ENCODE data around the gene EDEM3. TPM values are rescaled to one million over a fixed set of nuclear protein-coding genes. Genes with fewer than 3 reads are reported as not detected.

Gene EDEM3
- total and polyA plus RNA-seq, 2 donors (not counting 1 experiment from before 2014, with no cell fraction given) = 4.3 to 20.9 TPM

DNA sequence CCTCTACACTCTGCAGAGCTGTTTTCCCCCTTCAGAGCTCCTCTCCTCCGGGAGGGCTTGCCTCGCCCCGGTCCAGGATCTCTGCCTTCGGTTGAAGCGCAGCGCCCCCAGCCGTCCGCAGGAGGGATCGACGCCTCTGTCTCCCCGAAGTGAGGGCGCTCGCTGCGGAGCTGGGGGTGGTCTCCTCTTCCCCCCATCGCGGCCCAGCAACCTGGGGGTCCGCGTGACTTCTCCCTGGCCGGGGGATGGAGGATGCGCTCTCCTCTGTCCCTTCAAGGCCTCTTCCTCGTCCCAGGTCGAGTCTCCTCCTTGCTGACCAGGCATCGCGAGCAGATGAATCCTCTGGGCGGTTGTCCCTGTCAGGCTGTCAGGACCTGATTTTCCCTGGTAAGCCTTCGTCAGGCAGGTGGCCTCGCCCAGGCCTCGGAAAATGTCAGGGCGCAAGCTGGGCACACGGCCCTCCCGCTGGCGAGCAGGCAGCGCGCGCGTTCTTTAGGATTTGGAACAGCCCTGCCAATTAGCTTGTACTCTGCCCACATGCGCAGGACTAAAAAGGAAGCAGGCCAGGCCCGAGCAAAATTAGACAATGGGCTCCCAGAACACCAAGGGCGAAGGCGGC is 90.5 kb downstream of the EDEM3 start:
- Mint-ChIP-seq H3K9me3 (ENCODE audit: insufficient read depth) (no peaks in the 10 kb centered on the region), H3K4me1 (peaks cover 3% of the 10 kb centered on the region), H3K4me3 (no peak overlapping the region), H3K27ac (no peak overlapping the region), H3K27me3 (peaks cover 19% of the 10 kb centered on the region)
- TF ChIP-seq EZH2 (IDR thresholded peaks at IDR 0.05; ENCODE audit: borderline replicate concordance, insufficient read depth, low read depth, low read length, poor library complexity, severe bottlenecking) = no peak
- TF ChIP-seq, protein P1, sequence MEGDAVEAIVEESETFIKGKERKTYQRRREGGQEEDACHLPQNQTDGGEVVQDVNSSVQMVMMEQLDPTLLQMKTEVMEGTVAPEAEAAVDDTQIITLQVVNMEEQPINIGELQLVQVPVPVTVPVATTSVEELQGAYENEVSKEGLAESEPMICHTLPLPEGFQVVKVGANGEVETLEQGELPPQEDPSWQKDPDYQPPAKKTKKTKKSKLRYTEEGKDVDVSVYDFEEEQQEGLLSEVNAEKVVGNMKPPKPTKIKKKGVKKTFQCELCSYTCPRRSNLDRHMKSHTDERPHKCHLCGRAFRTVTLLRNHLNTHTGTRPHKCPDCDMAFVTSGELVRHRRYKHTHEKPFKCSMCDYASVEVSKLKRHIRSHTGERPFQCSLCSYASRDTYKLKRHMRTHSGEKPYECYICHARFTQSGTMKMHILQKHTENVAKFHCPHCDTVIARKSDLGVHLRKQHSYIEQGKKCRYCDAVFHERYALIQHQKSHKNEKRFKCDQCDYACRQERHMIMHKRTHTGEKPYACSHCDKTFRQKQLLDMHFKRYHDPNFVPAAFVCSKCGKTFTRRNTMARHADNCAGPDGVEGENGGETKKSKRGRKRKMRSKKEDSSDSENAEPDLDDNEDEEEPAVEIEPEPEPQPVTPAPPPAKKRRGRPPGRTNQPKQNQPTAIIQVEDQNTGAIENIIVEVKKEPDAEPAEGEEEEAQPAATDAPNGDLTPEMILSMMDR (IDR thresholded peaks at IDR 0.05) = peak; percentile 54
- Histone ChIP-seq H4K20me1 (ENCODE audit: control insufficient read depth, insufficient read depth, low read length, poor library complexity, severe bottlenecking) (no peaks in the 10 kb centered on the region), H3K9ac (ENCODE audit: low read length) (no peak overlapping the region), H3K27ac (ENCODE audit: low read length in 2 of 2) (no peak overlapping the region), H3K4me1 (ENCODE audit: control insufficient read depth in 2 of 2, insufficient read depth in 2 of 2, low read length in 2 of 2) (peaks cover 0 to 6% of the 10 kb centered on the region in 2 donors), H3K79me2 (ENCODE audit: control insufficient read depth, insufficient read depth, low read length) (no peaks in the 10 kb centered on the region), H3K36me3 (replicated peaks in 1 of 2; ENCODE audit: control extremely low read depth in 1 of 2, control insufficient read depth in 1 of 2, extremely low read depth in 1 of 2, insufficient read depth in 2 of 2, low read length in 1 of 2) (no peaks in the 10 kb centered on the region), H3K9me3 (ENCODE audit: control extremely low read depth in 1 of 3, control insufficient read depth in 2 of 3, insufficient read depth in 1 of 3, low read length in 2 of 3) (no peaks in the 10 kb centered on the region), H3K27me3 (replicated peaks in 1 of 4; ENCODE audit: control extremely low read depth in 1 of 4, control insufficient read depth in 3 of 4, insufficient read depth in 4 of 4, low read length in 3 of 4) (peaks cover 0 to 14% (median 1%) of the 10 kb centered on the region in 4 experiments), H2AFZ (ENCODE audit: insufficient read depth, low read depth, low read length, poor library complexity, severe bottlenecking) (peak overlapping the region; percentile 10), H3K4me2 (replicated peaks; ENCODE audit: low read depth, low read length, poor library complexity, severe bottlenecking) (peak overlapping the region; percentile 7), H3K4me3 (ENCODE audit: control extremely low read depth in 1 of 5, extremely low read depth in 1 of 5, insufficient read depth in 1 of 5, low read depth in 2 of 5, low read length in 4 of 5) (no peak overlapping the region)
- ChIA-PET POLR2A (interaction anchor here (0.6 kb wide), 1 partner anchor 851 kb away, joined by 3 read pairs; no protein-coding TSS in a partner anchor), CTCF (interaction anchor here (0.6 kb wide), 1 partner anchor 835 kb away, joined by 3 read pairs; no protein-coding TSS in a partner anchor)
- DNase-seq (peak; percentile 20), ATAC-seq (ENCODE audit: low read depth) (no peak)
- 25% methylated on average over 39 of the region's 40 CpGs for WGBS (ENCODE audit: insufficient coverage)
- intact Hi-C loops (cut with micrococcal nuclease) = no loop called here

DNA sequence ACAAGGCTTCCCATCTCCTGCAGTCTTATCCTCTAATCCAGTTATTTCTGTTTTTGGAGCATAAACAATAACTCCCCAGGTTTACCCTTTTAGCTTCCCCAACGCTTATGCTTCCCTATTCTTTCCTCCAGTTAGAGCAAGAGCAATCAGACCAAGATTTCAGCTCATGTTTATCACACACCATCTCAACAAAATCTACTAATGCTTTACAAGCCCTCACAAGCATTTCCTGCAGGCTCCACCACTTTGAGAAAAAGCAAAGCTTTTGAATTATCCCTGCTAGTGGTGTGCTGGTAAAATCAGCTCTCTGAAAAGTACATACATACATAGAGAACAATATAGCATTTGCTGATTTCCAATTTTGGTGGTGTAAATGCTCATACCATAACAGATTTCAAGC is 92.9 kb downstream of the EDEM3 start:
- Mint-ChIP-seq H3K4me3 (no peak overlapping the region), H3K4me1 (peaks cover 3% of the 10 kb centered on the region), H3K9me3 (ENCODE audit: insufficient read depth) (no peaks in the 10 kb centered on the region), H3K27me3 (peaks cover 19% of the 10 kb centered on the region), H3K27ac (no peak overlapping the region)
- ChIA-PET CTCF (interaction anchor here (0.7 kb wide), 1 partner anchor 16 kb away, joined by 3 read pairs; no protein-coding TSS in a partner anchor), POLR2A (no interaction called here)
- H3K9me3 ChIP-seq (ENCODE audit: control extremely low read depth in 1 of 3, control insufficient read depth in 2 of 3, insufficient read depth in 1 of 3, low read length in 2 of 3) = no peaks in the 10 kb centered on the region
- H3K4me2 ChIP-seq (replicated peaks; ENCODE audit: low read depth, low read length, poor library complexity, severe bottlenecking) = no peak overlapping the region
- peaks cover 0 to 14% (median 1%) of the 10 kb centered on the region in 4 experiments for H3K27me3 ChIP-seq (replicated peaks in 1 of 4; ENCODE audit: control extremely low read depth in 1 of 4, control insufficient read depth in 3 of 4, insufficient read depth in 4 of 4, low read length in 3 of 4)
- H3K36me3 ChIP-seq (replicated peaks in 1 of 2; ENCODE audit: control extremely low read depth in 1 of 2, control insufficient read depth in 1 of 2, extremely low read depth in 1 of 2, insufficient read depth in 2 of 2, low read length in 1 of 2) = no peaks in the 10 kb centered on the region
- H2AFZ ChIP-seq (ENCODE audit: insufficient read depth, low read depth, low read length, poor library complexity, severe bottlenecking) = no peak overlapping the region
- no peak overlapping the region for H3K27ac ChIP-seq (ENCODE audit: low read length in 2 of 2)
- H3K9ac ChIP-seq (ENCODE audit: low read length) = no peak overlapping the region
- no peak for DNase-seq
- ATAC-seq (ENCODE audit: low read depth) = no peak
- H3K79me2 ChIP-seq (ENCODE audit: control insufficient read depth, insufficient read depth, low read length) = no peaks in the 10 kb centered on the region
- TF ChIP-seq, protein P1 (IDR thresholded peaks at IDR 0.05) = no peak
- TF ChIP-seq EZH2 (IDR thresholded peaks at IDR 0.05; ENCODE audit: borderline replicate concordance, insufficient read depth, low read depth, low read length, poor library complexity, severe bottlenecking) = no peak
- 0% methylated on average over 1 of the region's 1 CpG for WGBS (ENCODE audit: insufficient coverage)
- peaks cover 0 to 6% of the 10 kb centered on the region in 2 donors for H3K4me1 ChIP-seq (ENCODE audit: control insufficient read depth in 2 of 2, insufficient read depth in 2 of 2, low read length in 2 of 2)
- H4K20me1 ChIP-seq (ENCODE audit: control insufficient read depth, insufficient read depth, low read length, poor library complexity, severe bottlenecking) = no peaks in the 10 kb centered on the region
- no peak overlapping the region for H3K4me3 ChIP-seq (ENCODE audit: control extremely low read depth in 1 of 5, extremely low read depth in 1 of 5, insufficient read depth in 1 of 5, low read depth in 2 of 5, low read length in 4 of 5)
- intact Hi-C loops (cut with micrococcal nuclease) = no loop called here
